ENCODE data around the gene CDH11.

DNA sequence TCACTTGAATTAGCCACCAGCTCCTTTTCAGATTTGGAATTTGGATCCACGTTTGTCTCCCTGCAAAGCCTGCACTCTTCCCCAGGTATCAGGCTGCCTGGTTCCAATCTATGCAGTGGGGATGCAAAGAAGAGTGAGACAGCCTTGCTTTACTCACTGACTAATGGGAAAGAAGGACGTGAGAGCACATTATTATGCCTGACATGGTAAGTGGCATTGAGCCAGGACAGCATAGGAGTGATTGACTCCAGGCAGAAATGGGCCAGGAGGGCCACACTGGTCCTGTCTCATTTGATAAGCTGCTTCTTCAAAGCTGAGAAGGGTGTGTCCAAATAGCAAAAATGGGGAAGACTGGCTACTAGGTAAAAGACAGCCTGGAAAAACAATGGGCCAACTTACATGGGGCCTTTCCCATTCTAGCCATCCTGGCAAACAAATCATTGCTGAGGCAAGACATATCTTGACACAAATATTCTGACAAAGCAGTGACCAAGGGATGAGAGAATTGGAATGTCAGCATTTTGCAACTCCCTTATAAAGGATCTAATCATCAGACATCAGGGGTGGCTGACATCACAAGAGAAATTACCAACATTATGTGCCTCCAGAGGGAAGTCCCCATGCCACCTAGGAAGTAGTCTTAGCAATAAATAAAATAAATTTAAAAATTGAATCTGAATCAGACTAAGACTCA, 38.6 kb downstream of the CDH11 start:
- TF ChIP-seq POLR2A (IDR thresholded peaks at IDR 0.05), result no peak
- TF ChIP-seq, protein P1, sequence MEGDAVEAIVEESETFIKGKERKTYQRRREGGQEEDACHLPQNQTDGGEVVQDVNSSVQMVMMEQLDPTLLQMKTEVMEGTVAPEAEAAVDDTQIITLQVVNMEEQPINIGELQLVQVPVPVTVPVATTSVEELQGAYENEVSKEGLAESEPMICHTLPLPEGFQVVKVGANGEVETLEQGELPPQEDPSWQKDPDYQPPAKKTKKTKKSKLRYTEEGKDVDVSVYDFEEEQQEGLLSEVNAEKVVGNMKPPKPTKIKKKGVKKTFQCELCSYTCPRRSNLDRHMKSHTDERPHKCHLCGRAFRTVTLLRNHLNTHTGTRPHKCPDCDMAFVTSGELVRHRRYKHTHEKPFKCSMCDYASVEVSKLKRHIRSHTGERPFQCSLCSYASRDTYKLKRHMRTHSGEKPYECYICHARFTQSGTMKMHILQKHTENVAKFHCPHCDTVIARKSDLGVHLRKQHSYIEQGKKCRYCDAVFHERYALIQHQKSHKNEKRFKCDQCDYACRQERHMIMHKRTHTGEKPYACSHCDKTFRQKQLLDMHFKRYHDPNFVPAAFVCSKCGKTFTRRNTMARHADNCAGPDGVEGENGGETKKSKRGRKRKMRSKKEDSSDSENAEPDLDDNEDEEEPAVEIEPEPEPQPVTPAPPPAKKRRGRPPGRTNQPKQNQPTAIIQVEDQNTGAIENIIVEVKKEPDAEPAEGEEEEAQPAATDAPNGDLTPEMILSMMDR (IDR thresholded peaks at IDR 0.05 in 4 of 5, conservative IDR thresholded peaks at IDR 0.05 in 1 of 5), result no peak

Data from gastrocnemius medialis (tissue), 4 donors.